B cell (primary cell): ENCODE data around the gene FERMT3. TPM values are rescaled to one million over a fixed set of nuclear protein-coding genes. Genes with fewer than 3 reads are reported as not detected.

ENCODE experiments used
- ATAC-seq: fragments of 200-7000 bp; cut with Tn5 transposase; one replicate; pipeline ENCODE4 v1.10.0; 2021; ENCODE audit warnings: low read depth, mild to moderate bottlenecking, moderate number of reproducible peaks, moderate library complexity
- CTCF ChIA-PET: fragments of 350-600 bp; sonication (Branson Sonifier 250); formaldehyde crosslinking; loops from one replicate; lab custom pipeline; 2021; ENCODE audit warnings: antibody characterized with exemption, inconsistent platforms; lab: Charles Lee
- POLR2A ChIA-PET: fragments of 350-600 bp; sonication (Branson Sonifier 250); formaldehyde crosslinking; loops from one replicate; lab custom pipeline; 2021; ENCODE audit warnings: antibody characterized with exemption; lab: Charles Lee
- DNase-seq: peaks from one replicate; pipeline ENCODE4 v3.0.0; 2013
- H2AFZ ChIP-seq: 2 replicates; pipeline ENCODE4 v1.6.1; 2012; ENCODE audit warnings: mild to moderate bottlenecking, low read depth, low read length; ENCODE audit not compliant: insufficient read depth, poor library complexity, severe bottlenecking
- H3K27ac ChIP-seq, 2 donors: 1 replicate in 1 of 2; 2 replicates in 1 of 2; pipeline ENCODE4 v1.5.1; 2012 to 2013; ENCODE audit warnings: low read length in 2 of 2, mild to moderate bottlenecking in 2 of 2, moderate library complexity in 1 of 2
- H3K27me3 ChIP-seq, 4 experiments: fragments of 200-600 bp in 1 of 4; sonication (generic) in 1 of 4; replicated peaks in 1 of 4; 1 replicate in 2 of 4; 2 replicates in 2 of 4; pipeline versions ENCODE4 v1.6.1 to v1.7.0; 2013 to 2016; ENCODE audit warnings: low read length in 3 of 4, mild to moderate bottlenecking in 2 of 4, mixed read lengths in 1 of 4, moderate library complexity in 1 of 4; ENCODE audit not compliant: insufficient read depth in 4 of 4, control insufficient read depth in 3 of 4; ENCODE audit errors: control extremely low read depth in 1 of 4
- H3K36me3 ChIP-seq, 2 experiments: replicated peaks in 1 of 2; 1 replicate in 1 of 2; 2 replicates in 1 of 2; pipeline versions ENCODE4 v1.6.1 to v1.7.1; 2013; ENCODE audit warnings: low read length in 1 of 2; ENCODE audit not compliant: insufficient read depth in 2 of 2, control insufficient read depth in 1 of 2; ENCODE audit errors: control extremely low read depth in 1 of 2, extremely low read depth in 1 of 2
- H3K4me1 ChIP-seq, 2 donors: fragments of 200-600 bp in 1 of 2; sonication (generic) in 1 of 2; 1 replicate in 1 of 2; 2 replicates in 1 of 2; pipeline versions ENCODE4 v1.5.1 to v1.6.1; 2013 to 2017; ENCODE audit warnings: low read length in 2 of 2; ENCODE audit not compliant: control insufficient read depth in 2 of 2, insufficient read depth in 2 of 2
- H3K4me2 ChIP-seq: replicated peaks from 2 replicates; pipeline ENCODE3; 2012; ENCODE audit warnings: mild to moderate bottlenecking, low read depth, low read length; ENCODE audit not compliant: poor library complexity, severe bottlenecking
- H3K4me3 ChIP-seq, 5 experiments: fragments of 200-600 bp in 1 of 5; sonication (generic) in 1 of 5; 1 replicate in 3 of 5; 2 replicates in 2 of 5; pipeline versions ENCODE4 v1.5.1 to v1.7.0; 2011 to 2016; ENCODE audit warnings: low read length in 4 of 5, mild to moderate bottlenecking in 4 of 5, low read depth in 2 of 5, control low read depth in 1 of 5, moderate library complexity in 1 of 5; ENCODE audit not compliant: insufficient read depth in 1 of 5; ENCODE audit errors: control extremely low read depth in 1 of 5, extremely low read depth in 1 of 5
- H3K79me2 ChIP-seq: fragments of 200-600 bp; sonication (generic); one replicate; pipeline ENCODE4 v1.6.0; 2016; ENCODE audit warnings: low read length; ENCODE audit not compliant: control insufficient read depth, insufficient read depth
- H3K9ac ChIP-seq: fragments of 200-600 bp; sonication (generic); 2 replicates; pipeline ENCODE4 v1.6.1; 2017; ENCODE audit warnings: mild to moderate bottlenecking, low read length, moderate library complexity
- H3K9me3 ChIP-seq, 3 donors: one replicate each; pipeline versions ENCODE4 v1.6.1 to v1.7.1; 2013; ENCODE audit warnings: low read length in 2 of 3; ENCODE audit not compliant: control insufficient read depth in 2 of 3, insufficient read depth in 1 of 3; ENCODE audit errors: control extremely low read depth in 1 of 3
- H4K20me1 ChIP-seq: 2 replicates; pipeline ENCODE4 v1.6.0; 2012; ENCODE audit warnings: mild to moderate bottlenecking, low read length; ENCODE audit not compliant: insufficient read depth, control insufficient read depth, poor library complexity, severe bottlenecking
- H3K27ac Mint-ChIP-seq: one replicate; pipeline ENCODE4 v1.8.0; 2021; ENCODE audit warnings: mixed read lengths
- H3K27me3 Mint-ChIP-seq: one replicate; pipeline ENCODE4 v1.8.0; 2021; ENCODE audit warnings: mixed read lengths
- H3K4me1 Mint-ChIP-seq: one replicate; pipeline ENCODE4 v1.8.0; 2021; ENCODE audit warnings: mixed read lengths
- H3K4me3 Mint-ChIP-seq: one replicate; pipeline ENCODE4 v1.8.0; 2021; ENCODE audit warnings: mixed read lengths
- H3K9me3 Mint-ChIP-seq: one replicate; pipeline ENCODE4 v1.8.0; 2022; ENCODE audit warnings: mixed read lengths; ENCODE audit not compliant: insufficient read depth
- EZH2 ChIP-seq: IDR thresholded peaks from 2 replicates; pipeline ENCODE4 v1.6.1; 2012; ENCODE audit warnings: borderline replicate concordance, low read depth, mild to moderate bottlenecking, moderate library complexity, low read length; ENCODE audit not compliant: insufficient read depth, poor library complexity, severe bottlenecking
- WGBS: methylation state at CpG from one replicate; pipeline ENCODE4 v1.1.5; 2013; ENCODE audit warnings: missing lambda C conversion rate; ENCODE audit not compliant: insufficient coverage; 5-methylcytosine and 5-hydroxymethylcytosine counted together
- intact Hi-C: fragments of 100-400 bp; cut with micrococcal nuclease; formaldehyde crosslinking; loops from one replicate; pipeline ENCODE4 v1.10.0; 2022
- polyA plus RNA-seq: library from polyadenylated mRNA; depleted of rRNA; stranded (reverse); fragments of >200 nt; gene quantifications from 2 replicates; pipeline ENCODE4 v1.2.3, GENCODE V29; 2012
- total RNA-seq, 2 donors: library from RNA; stranded (reverse); fragments of 120-200 nt in 1 of 2; gene quantifications; 1 replicate in 1 of 2; 2 replicates in 1 of 2; pipeline versions ENCODE4 v1.2.3 to v1.2.4, GENCODE V29; 2013 to 2022
- TF ChIP-seq, protein P1 (sequence below): fragments of 200-600 bp; IDR thresholded peaks from one replicate; pipeline ENCODE4 v1.8.0; 2022; ENCODE audit warnings: antibody characterized with exemption, mild to moderate bottlenecking

Gene FERMT3
- total and polyA plus RNA-seq, 2 donors (not counting 1 experiment from before 2014, with no cell fraction given): 96.2 to 170 TPM

- CTCF ChIA-PET: interaction anchor here (0.6 to 10.3 kb wide), 39 partner anchors 9 to 450 kb away, joined by 3 to 243 read pairs (median 6); partner anchors contain the start of genes BAD, CATSPERZ, DNAJC4 and ESRRA
- peaks cover 0 to 47% of the 10 kb centered on the region in 2 experiments for H3K36me3 ChIP-seq
- peak overlapping the region; percentile 80 for H3K4me3 Mint-ChIP-seq
- ATAC-seq: peak; percentile 48
- no peaks in the 10 kb centered on the region for H3K27me3 Mint-ChIP-seq
- H3K9me3 Mint-ChIP-seq: no peaks in the 10 kb centered on the region
- peak; percentile 89 for DNase-seq
- H4K20me1 ChIP-seq: peaks cover 18% of the 10 kb centered on the region
- peaks cover 44% of the 10 kb centered on the region for H3K4me1 Mint-ChIP-seq
- 30% methylated on average over 2 of the region's 7 CpGs for WGBS
- no peak overlapping the region for H2AFZ ChIP-seq
- H3K79me2 ChIP-seq: peaks cover 34% of the 10 kb centered on the region
- POLR2A ChIA-PET: interaction anchor here (0.7 to 4.8 kb wide), 11 partner anchors 21 to 448 kb away, joined by 3 to 78 read pairs (median 5); partner anchors contain the start of genes ESRRA, FKBP2, NUDT22 and PPP1R14B
- H3K4me3 ChIP-seq: no peak overlapping the region
- intact Hi-C loops: loop anchor here (1.0 to 10.0 kb wide), 3 partner anchors 65 to 450 kb away; no protein-coding TSS in a partner anchor
- peak overlapping the region; percentile 30 for H3K4me2 ChIP-seq
- H3K27ac Mint-ChIP-seq: peak overlapping the region; percentile 95
- no peaks in the 10 kb centered on the region for H3K9me3 ChIP-seq
- TF ChIP-seq, protein P1, sequence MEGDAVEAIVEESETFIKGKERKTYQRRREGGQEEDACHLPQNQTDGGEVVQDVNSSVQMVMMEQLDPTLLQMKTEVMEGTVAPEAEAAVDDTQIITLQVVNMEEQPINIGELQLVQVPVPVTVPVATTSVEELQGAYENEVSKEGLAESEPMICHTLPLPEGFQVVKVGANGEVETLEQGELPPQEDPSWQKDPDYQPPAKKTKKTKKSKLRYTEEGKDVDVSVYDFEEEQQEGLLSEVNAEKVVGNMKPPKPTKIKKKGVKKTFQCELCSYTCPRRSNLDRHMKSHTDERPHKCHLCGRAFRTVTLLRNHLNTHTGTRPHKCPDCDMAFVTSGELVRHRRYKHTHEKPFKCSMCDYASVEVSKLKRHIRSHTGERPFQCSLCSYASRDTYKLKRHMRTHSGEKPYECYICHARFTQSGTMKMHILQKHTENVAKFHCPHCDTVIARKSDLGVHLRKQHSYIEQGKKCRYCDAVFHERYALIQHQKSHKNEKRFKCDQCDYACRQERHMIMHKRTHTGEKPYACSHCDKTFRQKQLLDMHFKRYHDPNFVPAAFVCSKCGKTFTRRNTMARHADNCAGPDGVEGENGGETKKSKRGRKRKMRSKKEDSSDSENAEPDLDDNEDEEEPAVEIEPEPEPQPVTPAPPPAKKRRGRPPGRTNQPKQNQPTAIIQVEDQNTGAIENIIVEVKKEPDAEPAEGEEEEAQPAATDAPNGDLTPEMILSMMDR: peak; percentile 75
- TF ChIP-seq EZH2: no peak
- H3K27me3 ChIP-seq: no peaks in the 10 kb centered on the region
- peak overlapping the region in 1 of 2 donors; percentile 35 for H3K27ac ChIP-seq
- H3K9ac ChIP-seq: no peak overlapping the region
- peaks cover 30 to 45% of the 10 kb centered on the region in 2 donors for H3K4me1 ChIP-seq
Measured at GRCh38 chr11:64204464-64204989, 2.0 kb upstream of the FERMT3 start.
